ENCODE results near the gene SGTB.

DNA sequence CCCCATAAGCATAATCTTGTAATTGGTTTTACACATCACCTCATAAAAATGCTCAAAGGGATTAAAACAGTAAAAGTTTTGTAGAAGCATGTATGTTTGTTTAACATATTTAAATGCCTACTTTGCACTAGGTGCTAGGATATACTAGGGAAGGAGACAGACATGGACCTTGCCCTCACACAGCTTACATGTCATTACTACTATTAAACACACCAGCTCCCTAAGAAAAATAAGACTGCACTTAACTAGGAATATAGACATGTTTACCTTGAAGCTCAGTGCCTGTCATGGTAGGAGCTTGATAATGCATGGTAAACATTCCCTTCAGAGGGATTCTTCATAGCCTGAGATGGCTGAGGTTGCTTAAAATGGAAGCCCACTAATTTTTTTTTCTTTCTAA, 90.9 kb downstream of the SGTB start:
- TF ChIP-seq, protein P1, sequence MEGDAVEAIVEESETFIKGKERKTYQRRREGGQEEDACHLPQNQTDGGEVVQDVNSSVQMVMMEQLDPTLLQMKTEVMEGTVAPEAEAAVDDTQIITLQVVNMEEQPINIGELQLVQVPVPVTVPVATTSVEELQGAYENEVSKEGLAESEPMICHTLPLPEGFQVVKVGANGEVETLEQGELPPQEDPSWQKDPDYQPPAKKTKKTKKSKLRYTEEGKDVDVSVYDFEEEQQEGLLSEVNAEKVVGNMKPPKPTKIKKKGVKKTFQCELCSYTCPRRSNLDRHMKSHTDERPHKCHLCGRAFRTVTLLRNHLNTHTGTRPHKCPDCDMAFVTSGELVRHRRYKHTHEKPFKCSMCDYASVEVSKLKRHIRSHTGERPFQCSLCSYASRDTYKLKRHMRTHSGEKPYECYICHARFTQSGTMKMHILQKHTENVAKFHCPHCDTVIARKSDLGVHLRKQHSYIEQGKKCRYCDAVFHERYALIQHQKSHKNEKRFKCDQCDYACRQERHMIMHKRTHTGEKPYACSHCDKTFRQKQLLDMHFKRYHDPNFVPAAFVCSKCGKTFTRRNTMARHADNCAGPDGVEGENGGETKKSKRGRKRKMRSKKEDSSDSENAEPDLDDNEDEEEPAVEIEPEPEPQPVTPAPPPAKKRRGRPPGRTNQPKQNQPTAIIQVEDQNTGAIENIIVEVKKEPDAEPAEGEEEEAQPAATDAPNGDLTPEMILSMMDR (IDR thresholded peaks at IDR 0.05) = no peak
- TF ChIP-seq POLR2A (IDR thresholded peaks at IDR 0.05) (no peak), POLR2AphosphoS5 (IDR thresholded peaks at IDR 0.05; ENCODE audit: insufficient read depth in 1 of 2, low read depth in 1 of 2) (no peak)
